ENCODE measurements around the gene COL5A1. TPM values are rescaled to one million over a fixed set of nuclear protein-coding genes. Genes with fewer than 3 reads are reported as not detected.
"Not testable (repeated sequence)": the region's sequence is repeated elsewhere in the genome, so short reads cannot be mapped to it uniquely, and the experiment has no call there.

COL5A1 gene
- total RNA-seq, 1 donor from 2014 or later: not detected

- H3K9me3 Mint-ChIP-seq: no peaks in the 10 kb centered on the region
- DNase-seq: no peak
- H3K27ac Mint-ChIP-seq: no peak overlapping the region
- H3K36me3 Mint-ChIP-seq (ENCODE audit: low read depth): no peaks in the 10 kb centered on the region
- no peaks in the 10 kb centered on the region for H3K27me3 Mint-ChIP-seq
- intact Hi-C loops (cut with micrococcal nuclease): no loop called here
- H3K4me1 Mint-ChIP-seq: no peaks in the 10 kb centered on the region
- no peak overlapping the region for H3K4me3 Mint-ChIP-seq
Observed at GRCh38 chr9:134702291-134702690, 60.7 kb downstream of the COL5A1 start.

- H3K4me3 Mint-ChIP-seq; H3K27me3 Mint-ChIP-seq; H3K9me3 Mint-ChIP-seq; intact Hi-C loops (cut with micrococcal nuclease); H3K36me3 Mint-ChIP-seq (ENCODE audit: low read depth); DNase-seq; H3K4me1 Mint-ChIP-seq; H3K27ac Mint-ChIP-seq: not testable (repeated sequence)
Observed at GRCh38 chr9:134703730-134704114, 62.1 kb downstream of the COL5A1 start.

- DNase-seq: no peak
- no peaks in the 10 kb centered on the region for H3K27me3 Mint-ChIP-seq
- intact Hi-C loops (cut with micrococcal nuclease): no loop called here
Observed at GRCh38 chr9:134704498-134704897, 62.9 kb downstream of the COL5A1 start.

GRCh38 chr9:134705786-134706185 is 64.2 kb downstream of the COL5A1 start:
- no peaks in the 10 kb centered on the region for H3K9me3 Mint-ChIP-seq
- H3K4me1 Mint-ChIP-seq: no peaks in the 10 kb centered on the region
- DNase-seq: no peak

More at GRCh38 chr9:134704498-134704897, 62.9 kb downstream of the COL5A1 start:
- Mint-ChIP-seq H3K4me3 (no peak overlapping the region), H3K4me1 (no peaks in the 10 kb centered on the region), H3K27ac (no peak overlapping the region), H3K9me3 (no peaks in the 10 kb centered on the region), H3K36me3 (ENCODE audit: low read depth) (no peaks in the 10 kb centered on the region)

GRCh38 chr9:134706522-134706921 is 64.9 kb downstream of the COL5A1 start:
- intact Hi-C loops (cut with micrococcal nuclease): no loop called here
- Mint-ChIP-seq H3K9me3 (no peaks in the 10 kb centered on the region), H3K4me1 (no peaks in the 10 kb centered on the region), H3K27ac (no peak overlapping the region), H3K27me3 (no peaks in the 10 kb centered on the region), H3K36me3 (ENCODE audit: low read depth) (no peaks in the 10 kb centered on the region), H3K4me3 (no peak overlapping the region)
- no peak for DNase-seq

More at GRCh38 chr9:134705786-134706185, 64.2 kb downstream of the COL5A1 start:
- Mint-ChIP-seq H3K36me3 (ENCODE audit: low read depth) (no peaks in the 10 kb centered on the region), H3K27ac (no peak overlapping the region), H3K4me3 (no peak overlapping the region), H3K27me3 (no peaks in the 10 kb centered on the region)
- intact Hi-C loops (cut with micrococcal nuclease): no loop called here

DNA sequence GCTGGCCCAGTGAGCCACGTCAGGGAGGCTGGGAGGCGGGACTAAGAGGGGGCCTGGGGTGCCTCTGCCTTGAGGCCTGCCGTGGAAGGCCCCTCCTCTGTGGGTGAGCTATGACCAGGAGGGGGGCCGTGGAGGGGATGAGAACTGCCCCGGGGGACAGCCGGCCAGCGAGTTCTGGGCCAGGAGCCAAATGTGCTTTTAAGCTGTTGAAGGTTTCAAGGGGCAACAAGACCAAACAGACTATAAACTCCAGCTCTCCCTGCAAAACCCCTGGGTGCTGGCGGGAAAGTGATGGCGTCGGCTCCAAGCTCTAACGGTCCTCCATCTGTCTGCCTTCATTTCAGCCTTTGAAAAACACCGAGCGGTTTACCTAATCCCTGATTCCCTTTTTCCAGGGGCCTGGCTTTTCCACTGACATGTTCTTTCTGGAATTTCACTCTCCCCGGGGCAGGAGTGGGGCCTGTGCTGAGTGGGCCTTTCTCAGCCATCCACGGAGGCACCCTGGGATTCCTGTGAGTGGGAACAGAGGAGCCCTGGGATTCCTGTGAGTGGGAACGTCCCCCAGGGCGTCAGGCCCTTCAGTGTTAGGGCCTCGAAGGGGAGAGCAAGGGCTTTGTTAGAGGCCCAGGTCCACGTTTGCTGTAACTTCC is 65.6 kb downstream of the COL5A1 start:
- no peak overlapping the region for H3K27ac Mint-ChIP-seq
- DNase-seq: no peak
- no peak overlapping the region for H3K4me3 Mint-ChIP-seq
- no peaks in the 10 kb centered on the region for H3K9me3 Mint-ChIP-seq
- no peaks in the 10 kb centered on the region for H3K27me3 Mint-ChIP-seq
- H3K36me3 Mint-ChIP-seq (ENCODE audit: low read depth): no peaks in the 10 kb centered on the region
- no peaks in the 10 kb centered on the region for H3K4me1 Mint-ChIP-seq
- intact Hi-C loops (cut with micrococcal nuclease): no loop called here

GRCh38 chr9:134707731-134708671 is 66.4 kb downstream of the COL5A1 start:
- Mint-ChIP-seq H3K9me3 (peaks cover 3% of the 10 kb centered on the region), H3K4me1 (no peaks in the 10 kb centered on the region), H3K4me3 (no peak overlapping the region), H3K27ac (no peak overlapping the region), H3K27me3 (no peaks in the 10 kb centered on the region), H3K36me3 (ENCODE audit: low read depth) (no peaks in the 10 kb centered on the region)
- intact Hi-C loops (cut with micrococcal nuclease): no loop called here
- DNase-seq: no peak

GRCh38 chr9:134708672-134709038 is 67.1 kb downstream of the COL5A1 start:
- intact Hi-C loops (cut with micrococcal nuclease): no loop called here
- H3K4me1 Mint-ChIP-seq: no peaks in the 10 kb centered on the region
- no peak overlapping the region for H3K4me3 Mint-ChIP-seq
- no peaks in the 10 kb centered on the region for H3K27me3 Mint-ChIP-seq
- no peak overlapping the region for H3K27ac Mint-ChIP-seq
- no peaks in the 10 kb centered on the region for H3K36me3 Mint-ChIP-seq (ENCODE audit: low read depth)
- DNase-seq: no peak
- peaks cover 3% of the 10 kb centered on the region for H3K9me3 Mint-ChIP-seq

DNA sequence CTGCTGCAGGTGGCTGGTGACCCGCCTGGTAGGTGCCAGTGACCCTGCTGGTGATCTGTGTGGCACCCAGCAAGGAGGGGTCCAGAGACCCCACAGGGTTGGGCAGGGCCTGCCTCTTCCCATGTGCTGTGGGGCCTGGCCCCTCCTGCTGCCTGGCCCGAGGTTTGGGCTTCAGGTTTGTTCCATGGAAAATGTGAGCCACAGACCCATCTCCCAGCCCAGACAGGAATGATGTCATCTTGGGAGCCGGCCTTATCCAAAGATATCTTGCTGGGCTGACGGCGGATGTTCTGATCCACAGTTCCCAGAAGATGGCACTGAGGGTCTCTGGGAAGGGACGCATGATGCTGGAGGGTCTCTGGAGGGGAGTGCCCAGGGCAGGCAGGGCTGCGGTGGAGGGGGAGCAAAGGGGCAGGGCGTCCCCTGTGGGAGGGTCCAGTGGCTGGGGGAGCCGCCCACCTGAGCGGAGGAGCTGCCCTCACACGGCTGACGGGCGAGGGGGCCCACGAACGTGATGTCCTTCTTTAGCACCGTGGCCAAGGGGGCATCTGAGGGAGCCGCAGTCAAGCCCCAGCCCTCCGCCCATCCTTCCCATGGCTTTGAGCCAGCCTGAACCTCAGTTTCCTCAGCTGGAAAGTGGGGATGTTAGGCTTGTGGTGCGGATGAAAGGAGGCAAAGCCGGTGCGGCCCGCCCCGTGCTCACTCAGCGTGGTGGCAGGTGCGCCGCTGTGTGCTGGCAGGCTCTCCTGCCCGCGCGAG is 68.1 kb downstream of the COL5A1 start:
- DNase-seq: no peak
- H3K9me3 Mint-ChIP-seq: peaks cover 12% of the 10 kb centered on the region
- no peaks in the 10 kb centered on the region for H3K27me3 Mint-ChIP-seq
- no peak overlapping the region for H3K4me3 Mint-ChIP-seq
- no peak overlapping the region for H3K27ac Mint-ChIP-seq
- no peaks in the 10 kb centered on the region for H3K4me1 Mint-ChIP-seq
- intact Hi-C loops (cut with micrococcal nuclease): no loop called here
- H3K36me3 Mint-ChIP-seq (ENCODE audit: low read depth): no peaks in the 10 kb centered on the region

DNA sequence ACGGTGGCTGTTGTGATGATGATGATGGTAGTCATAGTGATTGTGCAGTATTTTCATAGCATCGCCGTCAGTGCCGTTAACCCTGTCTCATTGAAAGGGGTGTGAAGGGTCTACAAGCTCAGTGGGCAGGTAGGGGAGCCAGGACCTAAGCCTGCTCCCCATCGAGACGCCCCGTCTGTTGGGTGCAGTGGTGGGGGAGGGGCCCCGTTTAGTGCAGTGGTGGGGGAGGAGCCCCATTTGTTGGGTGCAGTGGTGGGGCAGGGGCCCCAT is 68.6 kb downstream of the COL5A1 start:
- DNase-seq: no peak
- no peaks in the 10 kb centered on the region for H3K4me1 Mint-ChIP-seq
- H3K27me3 Mint-ChIP-seq: no peaks in the 10 kb centered on the region
- H3K36me3 Mint-ChIP-seq (ENCODE audit: low read depth): no peaks in the 10 kb centered on the region
- peaks cover 15% of the 10 kb centered on the region for H3K9me3 Mint-ChIP-seq
- H3K27ac Mint-ChIP-seq: no peak overlapping the region
- no peak overlapping the region for H3K4me3 Mint-ChIP-seq
- intact Hi-C loops (cut with micrococcal nuclease): no loop called here

GRCh38 chr9:134710901-134711300 is 69.3 kb downstream of the COL5A1 start:
- Mint-ChIP-seq H3K36me3 (ENCODE audit: low read depth) (no peaks in the 10 kb centered on the region), H3K4me3 (no peak overlapping the region), H3K27ac (no peak overlapping the region), H3K4me1 (no peaks in the 10 kb centered on the region), H3K27me3 (no peaks in the 10 kb centered on the region), H3K9me3 (peaks cover 15% of the 10 kb centered on the region)
- no peak for DNase-seq
- intact Hi-C loops (cut with micrococcal nuclease): no loop called here

DNA sequence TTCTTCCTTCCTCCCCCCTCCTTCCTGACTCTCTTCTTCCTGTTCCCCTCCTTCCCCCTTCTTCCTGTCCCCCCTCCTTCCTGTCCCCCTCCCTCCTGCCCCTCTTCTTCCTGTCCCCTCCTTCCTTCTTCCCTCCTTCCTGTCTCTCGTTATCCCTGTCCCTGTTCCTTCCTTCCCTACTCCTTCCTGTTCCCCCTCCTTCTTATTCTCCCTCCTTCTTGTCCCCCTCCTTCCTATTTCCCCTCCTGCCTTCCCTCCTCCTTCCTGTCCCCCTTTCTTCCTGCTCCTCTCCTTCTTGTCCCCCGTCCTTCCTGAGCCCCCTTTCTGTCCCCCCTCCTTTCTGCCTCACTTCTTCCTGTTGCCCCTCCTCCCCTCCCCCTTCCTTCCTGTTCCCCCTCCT is 70.6 kb downstream of the COL5A1 start:
- no peak overlapping the region for H3K27ac Mint-ChIP-seq
- H3K36me3 Mint-ChIP-seq (ENCODE audit: low read depth): no peaks in the 10 kb centered on the region
- no peak overlapping the region for H3K4me3 Mint-ChIP-seq
- DNase-seq: no peak
- H3K4me1 Mint-ChIP-seq: no peaks in the 10 kb centered on the region
- intact Hi-C loops (cut with micrococcal nuclease): no loop called here
- no peaks in the 10 kb centered on the region for H3K27me3 Mint-ChIP-seq
- peaks cover 15% of the 10 kb centered on the region for H3K9me3 Mint-ChIP-seq

DNA sequence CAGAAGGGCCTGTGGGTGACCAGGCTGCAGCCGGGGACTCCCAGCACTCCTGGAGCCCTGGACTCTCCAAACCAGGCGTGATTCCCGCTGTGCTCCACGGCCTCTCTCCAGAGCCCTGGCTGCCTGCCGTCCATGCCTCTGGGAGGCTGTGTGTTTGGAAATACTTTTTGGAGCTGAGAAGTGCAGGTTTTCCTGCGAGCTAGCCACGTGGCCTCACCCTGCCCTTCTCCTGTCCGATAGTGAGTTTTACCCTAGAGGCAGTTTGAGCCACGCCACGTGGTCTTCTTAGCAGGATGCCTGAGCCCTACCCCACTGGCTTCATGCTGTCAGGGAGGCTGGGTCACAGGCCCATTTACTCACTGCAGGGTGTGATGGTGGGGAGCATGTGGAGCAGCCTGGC is 71.3 kb downstream of the COL5A1 start:
- Mint-ChIP-seq H3K4me3 (no peak overlapping the region), H3K27ac (no peak overlapping the region)
- intact Hi-C loops (cut with micrococcal nuclease): no loop called here

GRCh38 chr9:134715536-134715935 is 73.9 kb downstream of the COL5A1 start:
- H3K4me1 Mint-ChIP-seq; H3K4me3 Mint-ChIP-seq; H3K36me3 Mint-ChIP-seq (ENCODE audit: low read depth); intact Hi-C loops (cut with micrococcal nuclease); H3K27ac Mint-ChIP-seq; DNase-seq; H3K27me3 Mint-ChIP-seq: not testable (repeated sequence)
- peaks cover 15% of the 10 kb centered on the region for H3K9me3 Mint-ChIP-seq

More for the DNA sequence above, 71.3 kb downstream of the COL5A1 start:
- H3K4me1 Mint-ChIP-seq: no peaks in the 10 kb centered on the region
- H3K36me3 Mint-ChIP-seq (ENCODE audit: low read depth): no peaks in the 10 kb centered on the region
- peaks cover 15% of the 10 kb centered on the region for H3K9me3 Mint-ChIP-seq
- H3K27me3 Mint-ChIP-seq: no peaks in the 10 kb centered on the region
- DNase-seq: no peak

Data from activated CD4-positive, alpha-beta T cell treated with anti-CD3 and anti-CD28 coated beads, Interleukin-2, amount 10 ng/mL, durations not matched to agents 24 days and 14 days (primary cell).